Mesendoderm (in vitro differentiated cells): ENCODE results near the gene ASTN2.

Source experiments
- DNase-seq: peaks from one replicate; pipeline ENCODE4 v3.0.0; 2013
- H2AK5ac ChIP-seq: 2 replicates; pipeline ENCODE4 v1.6.1; 2013; ENCODE audit warnings: low read length, inconsistent platforms
- H2BK120ac ChIP-seq: 2 replicates; pipeline ENCODE4 v1.6.1; 2013; ENCODE audit warnings: low read depth, mild to moderate bottlenecking, low read length, moderate library complexity, mixed read lengths
- H2BK15ac ChIP-seq: replicated peaks from 2 replicates; pipeline ENCODE4 v1.6.1; 2013; ENCODE audit warnings: low read depth, mild to moderate bottlenecking, moderate library complexity
- H2BK5ac ChIP-seq: 2 replicates; pipeline ENCODE4 v1.6.1; 2013; ENCODE audit warnings: low read length, inconsistent platforms
- H3K18ac ChIP-seq: 2 replicates; pipeline ENCODE4 v1.6.1; 2013; ENCODE audit warnings: mild to moderate bottlenecking, low read length, mixed read lengths
- H3K23ac ChIP-seq: one replicate; pipeline ENCODE4 v1.6.1; 2013; ENCODE audit warnings: low read length
- H3K27ac ChIP-seq: 2 replicates; pipeline ENCODE4 v1.5.1; 2013; ENCODE audit warnings: low read depth, mild to moderate bottlenecking, inconsistent platforms, low read length, moderate library complexity
- H3K27me3 ChIP-seq: 2 replicates; pipeline ENCODE4 v1.6.1; 2013; ENCODE audit warnings: low read length, control low read depth, mild to moderate bottlenecking, inconsistent platforms; ENCODE audit not compliant: insufficient read depth, poor library complexity
- H3K36me3 ChIP-seq: 2 replicates; pipeline ENCODE4 v1.6.1; 2013; ENCODE audit warnings: low read length, inconsistent platforms; ENCODE audit not compliant: control insufficient read depth, insufficient read depth
- H3K4ac ChIP-seq: one replicate; pipeline ENCODE4 v1.6.1; 2013; ENCODE audit warnings: low read depth, mild to moderate bottlenecking, low read length, moderate library complexity
- H3K4me1 ChIP-seq: 2 replicates; pipeline ENCODE4 v1.6.1; 2013; ENCODE audit warnings: low read depth, low read length, inconsistent platforms; ENCODE audit not compliant: control insufficient read depth
- H3K4me2 ChIP-seq: 2 replicates; pipeline ENCODE4 v1.6.1; 2013; ENCODE audit warnings: low read length
- H3K4me3 ChIP-seq: 2 replicates; pipeline ENCODE4 v1.5.1; 2013; ENCODE audit warnings: mild to moderate bottlenecking, low read length
- H3K56ac ChIP-seq: one replicate; pipeline ENCODE4 v1.6.1; 2013; ENCODE audit warnings: low read length
- H3K79me1 ChIP-seq: 2 replicates; pipeline ENCODE4 v1.6.1; 2013; ENCODE audit warnings: low read length, inconsistent platforms
- H3K79me2 ChIP-seq: 2 replicates; pipeline ENCODE4 v1.6.1; 2013; ENCODE audit warnings: mild to moderate bottlenecking, low read length; ENCODE audit not compliant: control insufficient read depth, insufficient read depth
- H3K9ac ChIP-seq: 2 replicates; pipeline ENCODE4 v1.6.1; 2013; ENCODE audit warnings: low read length, inconsistent platforms
- H4K5ac ChIP-seq: one replicate; pipeline ENCODE4 v1.6.1; 2013; ENCODE audit warnings: low read length
- H4K8ac ChIP-seq: one replicate; pipeline ENCODE4 v1.6.1; 2013; ENCODE audit warnings: low read depth, mild to moderate bottlenecking, control low read depth, low read length, moderate library complexity
- WGBS: extraction: QIAGEN DNeasy Blood & Tissue Kit; methylation state at CpG from one replicate; pipeline ENCODE4 v1.1.7; 2013; ENCODE audit warnings: low lambda C conversion rate, missing lambda C conversion rate; ENCODE audit not compliant: insufficient coverage; ENCODE audit errors: extremely low coverage; 5-methylcytosine and 5-hydroxymethylcytosine counted together

The ASTN2 gene

DNA sequence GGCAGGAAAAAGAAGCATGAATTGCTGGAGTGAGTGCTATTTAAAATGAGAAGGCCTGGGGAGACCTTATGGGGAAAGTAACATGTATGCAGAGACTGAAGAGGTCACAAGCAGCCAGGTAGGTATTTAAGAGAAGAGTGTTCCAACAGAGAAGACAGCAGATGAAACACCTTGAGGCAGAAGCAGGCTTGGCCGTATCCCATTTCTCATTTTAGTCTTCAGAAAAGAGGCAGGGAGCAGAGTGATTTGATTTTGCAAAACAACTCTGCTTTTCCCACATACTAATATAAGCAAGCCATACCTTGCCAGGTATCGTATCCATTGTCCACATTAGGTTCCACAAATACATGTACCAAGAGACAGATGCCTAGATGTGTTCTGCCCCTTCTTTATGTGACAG is 244.3 kb downstream of the ASTN2 start:
- no peaks in the 10 kb centered on the region for H3K36me3 ChIP-seq
- WGBS: no CpG with 5 or more reads among the region's 2 CpGs
- H3K4me1 ChIP-seq: no peaks in the 10 kb centered on the region
- no peaks in the 10 kb centered on the region for H3K79me1 ChIP-seq
- DNase-seq: no peak
- no peak overlapping the region for H2BK15ac ChIP-seq
- no peak overlapping the region for H3K4ac ChIP-seq
- H3K4me2 ChIP-seq: no peak overlapping the region
- no peak overlapping the region for H4K8ac ChIP-seq
- H3K18ac ChIP-seq: no peak overlapping the region
- H2AK5ac ChIP-seq: no peak overlapping the region
- no peak overlapping the region for H4K5ac ChIP-seq
- no peaks in the 10 kb centered on the region for H3K27me3 ChIP-seq
- H3K9ac ChIP-seq: no peak overlapping the region
- no peak overlapping the region for H3K56ac ChIP-seq
- no peak overlapping the region for H2BK5ac ChIP-seq
- H3K23ac ChIP-seq: no peak overlapping the region
- H3K79me2 ChIP-seq: no peaks in the 10 kb centered on the region
- H3K4me3 ChIP-seq: no peak overlapping the region
- no peak overlapping the region for H2BK120ac ChIP-seq
- no peak overlapping the region for H3K27ac ChIP-seq

GRCh38 chr9:117169089-117169621 is 245.7 kb downstream of the ASTN2 start:
- Histone ChIP-seq H3K56ac (no peak overlapping the region), H3K23ac (no peak overlapping the region), H2AK5ac (no peak overlapping the region), H3K4me2 (no peak overlapping the region), H2BK120ac (no peak overlapping the region), H3K27ac (no peak overlapping the region), H4K5ac (no peak overlapping the region), H3K36me3 (no peaks in the 10 kb centered on the region), H3K4me3 (no peak overlapping the region), H3K27me3 (no peaks in the 10 kb centered on the region), H3K79me2 (no peaks in the 10 kb centered on the region), H3K18ac (peak overlapping the region; percentile 60), H3K4ac (peak overlapping the region; percentile 37), H2BK15ac (no peak overlapping the region), H3K9ac (no peak overlapping the region), H2BK5ac (no peak overlapping the region), H3K4me1 (peaks cover 2% of the 10 kb centered on the region), H3K79me1 (no peaks in the 10 kb centered on the region), H4K8ac (no peak overlapping the region)
- no peak for DNase-seq
- no CpG with 5 or more reads among the region's 4 CpGs for WGBS

DNA sequence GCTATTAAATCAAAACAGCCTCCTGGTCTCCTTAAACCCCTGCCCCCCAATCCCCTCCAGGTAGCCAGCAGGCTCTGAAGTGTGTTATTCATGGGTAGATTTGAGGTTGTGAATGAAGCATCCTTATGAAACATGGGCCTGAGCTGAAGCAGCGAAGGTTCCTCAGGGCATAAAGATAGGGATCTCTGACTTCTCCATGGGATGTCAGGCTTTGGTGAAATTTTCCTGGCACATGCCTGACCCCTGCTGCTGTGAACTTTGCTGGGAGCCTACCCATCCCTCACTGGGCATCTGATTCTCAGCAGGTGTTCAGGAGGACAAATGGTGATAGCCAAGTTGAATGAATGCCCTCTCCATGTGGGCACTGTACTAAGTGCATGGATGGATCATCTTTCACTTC is 250.3 kb downstream of the ASTN2 start:
- Histone ChIP-seq H3K4me3 (no peak overlapping the region), H3K4me2 (no peak overlapping the region), H3K27ac (no peak overlapping the region), H4K8ac (no peak overlapping the region), H3K27me3 (no peaks in the 10 kb centered on the region), H3K36me3 (no peaks in the 10 kb centered on the region), H3K56ac (no peak overlapping the region), H2AK5ac (no peak overlapping the region), H3K9ac (no peak overlapping the region), H3K79me2 (no peaks in the 10 kb centered on the region), H2BK5ac (no peak overlapping the region), H3K4me1 (peaks cover 2% of the 10 kb centered on the region), H3K4ac (no peak overlapping the region), H2BK120ac (no peak overlapping the region), H4K5ac (no peak overlapping the region), H3K23ac (no peak overlapping the region), H3K79me1 (no peaks in the 10 kb centered on the region), H2BK15ac (no peak overlapping the region), H3K18ac (no peak overlapping the region)
- WGBS: no CpG with 5 or more reads among the region's 1 CpG
- DNase-seq: peak; percentile 54

GRCh38 chr9:117160254-117160653 is 254.6 kb downstream of the ASTN2 start:
- H3K27ac ChIP-seq: no peak overlapping the region
- no peak overlapping the region for H3K4me2 ChIP-seq
- H3K56ac ChIP-seq: no peak overlapping the region
- no peaks in the 10 kb centered on the region for H3K27me3 ChIP-seq
- H3K4me1 ChIP-seq: peaks cover 5% of the 10 kb centered on the region
- no peak overlapping the region for H3K9ac ChIP-seq
- H3K36me3 ChIP-seq: no peaks in the 10 kb centered on the region
- H3K4me3 ChIP-seq: no peak overlapping the region
- H4K8ac ChIP-seq: no peak overlapping the region
- H2BK15ac ChIP-seq: no peak overlapping the region
- no peak overlapping the region for H2BK120ac ChIP-seq
- H3K79me1 ChIP-seq: no peaks in the 10 kb centered on the region
- H4K5ac ChIP-seq: no peak overlapping the region
- H3K79me2 ChIP-seq: no peaks in the 10 kb centered on the region
- no peak overlapping the region for H3K23ac ChIP-seq
- no peak overlapping the region for H3K18ac ChIP-seq
- DNase-seq: peak; percentile 40
- no peak overlapping the region for H3K4ac ChIP-seq
- H2AK5ac ChIP-seq: no peak overlapping the region
- no peak overlapping the region for H2BK5ac ChIP-seq

- no peaks in the 10 kb centered on the region for H3K36me3 ChIP-seq
- H3K23ac ChIP-seq: no peak overlapping the region
- no peak overlapping the region for H3K4me3 ChIP-seq
- H2AK5ac ChIP-seq: no peak overlapping the region
- H2BK120ac ChIP-seq: peak overlapping the region; percentile 2
- H4K5ac ChIP-seq: no peak overlapping the region
- H3K27ac ChIP-seq: no peak overlapping the region
- no peak overlapping the region for H4K8ac ChIP-seq
- H3K4ac ChIP-seq: no peak overlapping the region
- no peak overlapping the region for H3K56ac ChIP-seq
- H2BK5ac ChIP-seq: no peak overlapping the region
- H3K79me2 ChIP-seq: no peaks in the 10 kb centered on the region
- H3K27me3 ChIP-seq: no peaks in the 10 kb centered on the region
- H3K4me1 ChIP-seq: peaks cover 7% of the 10 kb centered on the region
- peak overlapping the region; percentile 78 for H2BK15ac ChIP-seq
- peak overlapping the region; percentile 47 for H3K18ac ChIP-seq
- H3K9ac ChIP-seq: no peak overlapping the region
- no peaks in the 10 kb centered on the region for H3K79me1 ChIP-seq
- DNase-seq: no peak
- no peak overlapping the region for H3K4me2 ChIP-seq
- no CpG with 5 or more reads among the region's 2 CpGs for WGBS
These were observed 257.9 kb downstream of the ASTN2 start for GRCh38 chr9:117156771-117157535.
